B cell (primary cell): ENCODE results near the gene RNF34. TPM values are rescaled to one million over a fixed set of nuclear protein-coding genes. Genes with fewer than 3 reads are reported as not detected.

Source experiments
- ATAC-seq: fragments of 200-7000 bp; cut with Tn5 transposase; one replicate; pipeline ENCODE4 v1.10.0; 2021; ENCODE audit warnings: low read depth, mild to moderate bottlenecking, moderate number of reproducible peaks, moderate library complexity
- CTCF ChIA-PET: fragments of 350-600 bp; sonication (Branson Sonifier 250); formaldehyde crosslinking; loops from one replicate; lab custom pipeline; 2021; ENCODE audit warnings: antibody characterized with exemption, inconsistent platforms; lab: Charles Lee
- POLR2A ChIA-PET: fragments of 350-600 bp; sonication (Branson Sonifier 250); formaldehyde crosslinking; loops from one replicate; lab custom pipeline; 2021; ENCODE audit warnings: antibody characterized with exemption; lab: Charles Lee
- DNase-seq: peaks from one replicate; pipeline ENCODE4 v3.0.0; 2013
- H2AFZ ChIP-seq: 2 replicates; pipeline ENCODE4 v1.6.1; 2012; ENCODE audit warnings: mild to moderate bottlenecking, low read depth, low read length; ENCODE audit not compliant: insufficient read depth, poor library complexity, severe bottlenecking
- H3K27ac ChIP-seq, 2 donors: 1 replicate in 1 of 2; 2 replicates in 1 of 2; pipeline ENCODE4 v1.5.1; 2012 to 2013; ENCODE audit warnings: low read length in 2 of 2, mild to moderate bottlenecking in 2 of 2, moderate library complexity in 1 of 2
- H3K27me3 ChIP-seq, 4 experiments: fragments of 200-600 bp in 1 of 4; sonication (generic) in 1 of 4; replicated peaks in 1 of 4; 1 replicate in 2 of 4; 2 replicates in 2 of 4; pipeline versions ENCODE4 v1.6.1 to v1.7.0; 2013 to 2016; ENCODE audit warnings: low read length in 3 of 4, mild to moderate bottlenecking in 2 of 4, mixed read lengths in 1 of 4, moderate library complexity in 1 of 4; ENCODE audit not compliant: insufficient read depth in 4 of 4, control insufficient read depth in 3 of 4; ENCODE audit errors: control extremely low read depth in 1 of 4
- H3K36me3 ChIP-seq, 2 experiments: replicated peaks in 1 of 2; 1 replicate in 1 of 2; 2 replicates in 1 of 2; pipeline versions ENCODE4 v1.6.1 to v1.7.1; 2013; ENCODE audit warnings: low read length in 1 of 2; ENCODE audit not compliant: insufficient read depth in 2 of 2, control insufficient read depth in 1 of 2; ENCODE audit errors: control extremely low read depth in 1 of 2, extremely low read depth in 1 of 2
- H3K4me1 ChIP-seq, 2 donors: fragments of 200-600 bp in 1 of 2; sonication (generic) in 1 of 2; 1 replicate in 1 of 2; 2 replicates in 1 of 2; pipeline versions ENCODE4 v1.5.1 to v1.6.1; 2013 to 2017; ENCODE audit warnings: low read length in 2 of 2; ENCODE audit not compliant: control insufficient read depth in 2 of 2, insufficient read depth in 2 of 2
- H3K4me2 ChIP-seq: replicated peaks from 2 replicates; pipeline ENCODE3; 2012; ENCODE audit warnings: mild to moderate bottlenecking, low read depth, low read length; ENCODE audit not compliant: poor library complexity, severe bottlenecking
- H3K4me3 ChIP-seq, 5 experiments: fragments of 200-600 bp in 1 of 5; sonication (generic) in 1 of 5; 1 replicate in 3 of 5; 2 replicates in 2 of 5; pipeline versions ENCODE4 v1.5.1 to v1.7.0; 2011 to 2016; ENCODE audit warnings: low read length in 4 of 5, mild to moderate bottlenecking in 4 of 5, low read depth in 2 of 5, control low read depth in 1 of 5, moderate library complexity in 1 of 5; ENCODE audit not compliant: insufficient read depth in 1 of 5; ENCODE audit errors: control extremely low read depth in 1 of 5, extremely low read depth in 1 of 5
- H3K79me2 ChIP-seq: fragments of 200-600 bp; sonication (generic); one replicate; pipeline ENCODE4 v1.6.0; 2016; ENCODE audit warnings: low read length; ENCODE audit not compliant: control insufficient read depth, insufficient read depth
- H3K9ac ChIP-seq: fragments of 200-600 bp; sonication (generic); 2 replicates; pipeline ENCODE4 v1.6.1; 2017; ENCODE audit warnings: mild to moderate bottlenecking, low read length, moderate library complexity
- H3K9me3 ChIP-seq, 3 donors: one replicate each; pipeline versions ENCODE4 v1.6.1 to v1.7.1; 2013; ENCODE audit warnings: low read length in 2 of 3; ENCODE audit not compliant: control insufficient read depth in 2 of 3, insufficient read depth in 1 of 3; ENCODE audit errors: control extremely low read depth in 1 of 3
- H4K20me1 ChIP-seq: 2 replicates; pipeline ENCODE4 v1.6.0; 2012; ENCODE audit warnings: mild to moderate bottlenecking, low read length; ENCODE audit not compliant: insufficient read depth, control insufficient read depth, poor library complexity, severe bottlenecking
- H3K27ac Mint-ChIP-seq: one replicate; pipeline ENCODE4 v1.8.0; 2021; ENCODE audit warnings: mixed read lengths
- H3K27me3 Mint-ChIP-seq: one replicate; pipeline ENCODE4 v1.8.0; 2021; ENCODE audit warnings: mixed read lengths
- H3K4me1 Mint-ChIP-seq: one replicate; pipeline ENCODE4 v1.8.0; 2021; ENCODE audit warnings: mixed read lengths
- H3K4me3 Mint-ChIP-seq: one replicate; pipeline ENCODE4 v1.8.0; 2021; ENCODE audit warnings: mixed read lengths
- H3K9me3 Mint-ChIP-seq: one replicate; pipeline ENCODE4 v1.8.0; 2022; ENCODE audit warnings: mixed read lengths; ENCODE audit not compliant: insufficient read depth
- EZH2 ChIP-seq: IDR thresholded peaks from 2 replicates; pipeline ENCODE4 v1.6.1; 2012; ENCODE audit warnings: borderline replicate concordance, low read depth, mild to moderate bottlenecking, moderate library complexity, low read length; ENCODE audit not compliant: insufficient read depth, poor library complexity, severe bottlenecking
- WGBS: methylation state at CpG from one replicate; pipeline ENCODE4 v1.1.5; 2013; ENCODE audit warnings: missing lambda C conversion rate; ENCODE audit not compliant: insufficient coverage; 5-methylcytosine and 5-hydroxymethylcytosine counted together
- intact Hi-C: fragments of 100-400 bp; cut with micrococcal nuclease; formaldehyde crosslinking; loops from one replicate; pipeline ENCODE4 v1.10.0; 2022
- polyA plus RNA-seq: library from polyadenylated mRNA; depleted of rRNA; stranded (reverse); fragments of >200 nt; gene quantifications from 2 replicates; pipeline ENCODE4 v1.2.3, GENCODE V29; 2012
- total RNA-seq, 2 donors: library from RNA; stranded (reverse); fragments of 120-200 nt in 1 of 2; gene quantifications; 1 replicate in 1 of 2; 2 replicates in 1 of 2; pipeline versions ENCODE4 v1.2.3 to v1.2.4, GENCODE V29; 2013 to 2022
- TF ChIP-seq, protein P1 (sequence below): fragments of 200-600 bp; IDR thresholded peaks from one replicate; pipeline ENCODE4 v1.8.0; 2022; ENCODE audit warnings: antibody characterized with exemption, mild to moderate bottlenecking

Gene RNF34
- total and polyA plus RNA-seq, 2 donors (not counting 1 experiment from before 2014, with no cell fraction given) = 24.9 to 86.7 TPM

DNA sequence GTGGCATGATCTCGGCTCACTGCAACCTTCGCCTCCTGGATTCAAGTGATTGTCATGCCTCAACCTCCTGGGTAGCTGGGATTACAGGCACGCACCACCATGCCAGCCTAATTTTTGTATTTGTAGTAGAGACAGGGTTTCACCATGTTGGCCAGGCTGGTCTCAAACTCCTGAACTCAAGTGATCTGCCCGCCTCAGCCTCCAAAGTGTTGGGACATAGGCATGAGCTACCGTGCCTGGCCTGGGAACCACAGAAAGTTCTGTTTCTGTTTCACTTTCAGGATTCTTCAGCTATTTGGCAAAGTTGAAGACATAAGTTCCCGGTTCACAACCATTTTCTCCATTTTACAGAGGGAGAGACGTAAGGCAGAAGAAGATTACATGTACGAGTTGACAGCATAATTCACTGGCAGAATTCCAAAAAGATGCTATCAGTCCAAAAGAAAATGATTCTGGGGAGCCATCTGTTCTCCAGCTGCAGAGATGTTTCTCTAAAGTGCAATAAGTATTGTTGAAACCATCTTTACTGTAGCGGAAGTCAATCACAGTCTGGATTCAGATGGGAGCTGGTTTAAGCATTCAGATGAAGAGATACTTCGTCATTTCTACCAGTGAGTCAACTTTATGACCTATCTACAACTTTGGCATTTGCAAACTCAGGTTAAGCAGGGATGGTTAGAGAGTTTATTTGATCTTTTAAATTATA is 8.1 kb upstream of the RNF34 start:
- H2AFZ ChIP-seq = peak overlapping the region; percentile 72
- H3K4me2 ChIP-seq = peak overlapping the region; percentile 48
- H3K4me3 Mint-ChIP-seq = peak overlapping the region; percentile 56
- no peaks in the 10 kb centered on the region for H3K9me3 Mint-ChIP-seq
- POLR2A ChIA-PET = interaction anchor here (0.6 to 0.9 kb wide), 2 partner anchors 9 to 266 kb away, joined by 6 read pairs; partner anchors contain the start of gene RNF34
- H3K9me3 ChIP-seq = no peaks in the 10 kb centered on the region
- H3K4me1 Mint-ChIP-seq = peaks cover 8% of the 10 kb centered on the region
- peak overlapping the region; percentile 1 for H3K9ac ChIP-seq
- ATAC-seq = peak; percentile 31
- CTCF ChIA-PET = interaction anchor here (0.6 to 1.5 kb wide), 4 partner anchors 26 to 677 kb away, joined by 3 to 4 read pairs (median 4); no protein-coding TSS in a partner anchor
- TF ChIP-seq EZH2 = no peak
- TF ChIP-seq, protein P1, sequence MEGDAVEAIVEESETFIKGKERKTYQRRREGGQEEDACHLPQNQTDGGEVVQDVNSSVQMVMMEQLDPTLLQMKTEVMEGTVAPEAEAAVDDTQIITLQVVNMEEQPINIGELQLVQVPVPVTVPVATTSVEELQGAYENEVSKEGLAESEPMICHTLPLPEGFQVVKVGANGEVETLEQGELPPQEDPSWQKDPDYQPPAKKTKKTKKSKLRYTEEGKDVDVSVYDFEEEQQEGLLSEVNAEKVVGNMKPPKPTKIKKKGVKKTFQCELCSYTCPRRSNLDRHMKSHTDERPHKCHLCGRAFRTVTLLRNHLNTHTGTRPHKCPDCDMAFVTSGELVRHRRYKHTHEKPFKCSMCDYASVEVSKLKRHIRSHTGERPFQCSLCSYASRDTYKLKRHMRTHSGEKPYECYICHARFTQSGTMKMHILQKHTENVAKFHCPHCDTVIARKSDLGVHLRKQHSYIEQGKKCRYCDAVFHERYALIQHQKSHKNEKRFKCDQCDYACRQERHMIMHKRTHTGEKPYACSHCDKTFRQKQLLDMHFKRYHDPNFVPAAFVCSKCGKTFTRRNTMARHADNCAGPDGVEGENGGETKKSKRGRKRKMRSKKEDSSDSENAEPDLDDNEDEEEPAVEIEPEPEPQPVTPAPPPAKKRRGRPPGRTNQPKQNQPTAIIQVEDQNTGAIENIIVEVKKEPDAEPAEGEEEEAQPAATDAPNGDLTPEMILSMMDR = no peak
- intact Hi-C loops = loop anchor here (5.0 kb wide), 1 partner anchor 36 kb away; no protein-coding TSS in a partner anchor
- DNase-seq = peak; percentile 44
- H3K36me3 ChIP-seq = no peaks in the 10 kb centered on the region
- no peaks in the 10 kb centered on the region for H3K27me3 Mint-ChIP-seq
- peak overlapping the region in 1 of 5 experiments; percentile 44 for H3K4me3 ChIP-seq
- no peak overlapping the region for H3K27ac ChIP-seq
- H3K4me1 ChIP-seq = peaks cover 3 to 7% of the 10 kb centered on the region in 2 donors
- H3K27ac Mint-ChIP-seq = peak overlapping the region; percentile 6
- no peaks in the 10 kb centered on the region for H4K20me1 ChIP-seq
- WGBS = 72% methylated on average over 6 of the region's 10 CpGs
- no peaks in the 10 kb centered on the region for H3K27me3 ChIP-seq
- H3K79me2 ChIP-seq = no peaks in the 10 kb centered on the region

GRCh38 chr12:121392325-121392716 is 7.6 kb upstream of the RNF34 start:
- ChIA-PET POLR2A (interaction anchor here (0.6 to 0.9 kb wide), 2 partner anchors 8 to 266 kb away, joined by 6 read pairs; partner anchors contain the start of gene RNF34), CTCF (interaction anchor here (0.9 to 1.5 kb wide), 2 partner anchors 51 to 677 kb away, joined by 3 to 4 read pairs; no protein-coding TSS in a partner anchor)
- peak overlapping the region; percentile 26 for H3K4me3 Mint-ChIP-seq
- no peaks in the 10 kb centered on the region for H3K79me2 ChIP-seq
- H3K36me3 ChIP-seq = no peaks in the 10 kb centered on the region
- no peaks in the 10 kb centered on the region for H3K9me3 ChIP-seq
- H3K4me2 ChIP-seq = no peak overlapping the region
- H3K4me1 Mint-ChIP-seq = peaks cover 8% of the 10 kb centered on the region
- peak overlapping the region; percentile 72 for H2AFZ ChIP-seq
- WGBS = no CpG with 5 or more reads among the region's 3 CpGs
- H3K9me3 Mint-ChIP-seq = no peaks in the 10 kb centered on the region
- no peak for ATAC-seq
- no peak overlapping the region for H3K27ac ChIP-seq
- no peak for DNase-seq
- H3K27me3 Mint-ChIP-seq = no peaks in the 10 kb centered on the region
- intact Hi-C loops = loop anchor here (5.0 kb wide), 1 partner anchor 35 kb away; no protein-coding TSS in a partner anchor
- H3K27me3 ChIP-seq = no peaks in the 10 kb centered on the region
- no peaks in the 10 kb centered on the region for H4K20me1 ChIP-seq
- peaks cover 3 to 7% of the 10 kb centered on the region in 2 donors for H3K4me1 ChIP-seq
- no peak overlapping the region for H3K9ac ChIP-seq
- TF ChIP-seq EZH2 = no peak
- TF ChIP-seq, protein P1 = no peak
- H3K4me3 ChIP-seq = no peak overlapping the region
- peak overlapping the region; percentile 10 for H3K27ac Mint-ChIP-seq
